HepG2 (cell line): ENCODE measurements around the gene ZBTB2. TPM values are rescaled to one million over a fixed set of nuclear protein-coding genes. Genes with fewer than 3 reads are reported as not detected.

ENCODE experiments used
- BORCS8-MEF2B ChIP-seq: sonication (generic); formaldehyde crosslinking; IDR thresholded peaks from 2 replicates; pipeline ENCODE4 v1.8.0; 2022; ENCODE audit warnings: mild to moderate bottlenecking, missing genetic modification reagents
- CHD2 ChIP-seq: IDR thresholded peaks from 2 replicates; pipeline ENCODE4 v1.6.1; 2011; ENCODE audit warnings: low read depth, low read length, improper control_type of control experiment
- DRAP1 ChIP-seq: IDR thresholded peaks from 2 replicates; pipeline ENCODE4 v1.6.1; 2016; ENCODE audit warnings: missing genetic modification reagents, missing compliant biosample characterization
- ELF3 ChIP-seq: IDR thresholded peaks from 2 replicates; pipeline ENCODE4 v1.6.1; 2016; ENCODE audit warnings: missing genetic modification reagents, missing compliant biosample characterization
- GLMP ChIP-seq: sonication (generic); formaldehyde crosslinking; IDR thresholded peaks from 2 replicates; pipeline ENCODE4 v1.9.0; 2021; ENCODE audit warnings: missing genetic modification reagents, mild to moderate bottlenecking, borderline replicate concordance
- KIAA2018 ChIP-seq: sonication (generic); formaldehyde crosslinking; IDR thresholded peaks from 2 replicates; pipeline ENCODE4 v1.5.0; 2020; ENCODE audit warnings: mild to moderate bottlenecking, missing genetic modification reagents, borderline replicate concordance
- PRDM15 ChIP-seq: sonication (generic); formaldehyde crosslinking; IDR thresholded peaks from 2 replicates; pipeline ENCODE4 v1.4.0; 2020; ENCODE audit warnings: missing genetic modification reagents
- PRMT3 ChIP-seq: sonication (generic); formaldehyde crosslinking; IDR thresholded peaks from 2 replicates; pipeline ENCODE4 v1.8.1; 2022; ENCODE audit warnings: low read depth, mild to moderate bottlenecking, moderate library complexity, missing genetic modification reagents, borderline replicate concordance
- SIN3A ChIP-seq: IDR thresholded peaks from 2 replicates; pipeline ENCODE4 v1.6.1; 2011; ENCODE audit warnings: low read depth, mild to moderate bottlenecking, control low read depth, low read length, borderline replicate concordance
- TBX2 ChIP-seq: sonication (generic); formaldehyde crosslinking; IDR thresholded peaks from 2 replicates; pipeline ENCODE4 v1.5.0; 2020; ENCODE audit warnings: missing genetic modification reagents, mild to moderate bottlenecking, borderline replicate concordance
- ZFP1 ChIP-seq: IDR thresholded peaks from 2 replicates; pipeline ENCODE4 v1.6.1; 2016
- ZNF572 ChIP-seq: sonication (generic); formaldehyde crosslinking; IDR thresholded peaks from 2 replicates; pipeline ENCODE4 v1.5.1; 2020; ENCODE audit warnings: mild to moderate bottlenecking, missing genetic modification reagents
- polyA plus RNA-seq, 8 experiments: library from polyadenylated mRNA; depleted of rRNA in 3 of 8; stranded (reverse) in 7 of 8; unstranded in 1 of 8; fragments of >200 nt; fragmentation: Illumina TruSeq in 4 of 8; extraction: Trizol in 4 of 8; gene quantifications; 2 replicates each; pipeline versions ENCODE4 v1.2.1 to v1.2.3, GENCODE V29; 2011 to 2016; ENCODE audit warnings: low read depth in 4 of 8, missing spikeins in 1 of 8, mixed read lengths in 1 of 8; ENCODE audit not compliant: insufficient read depth in 1 of 8
- total RNA-seq, 5 experiments: library from RNA; depleted of rRNA; stranded (reverse); fragments of >200 nt; fragmentation: Illumina TruSeq; extraction: Trizol; gene quantifications; 2 replicates each; pipeline ENCODE4 v1.2.3, GENCODE V29; 2016; ENCODE audit warnings: low read depth in 1 of 5

The ZBTB2 gene
- total and polyA plus RNA-seq, 2 of the 13 experiments (the other 11 are each of a cell fraction or from before 2014, with no cell fraction given): 15.4 to 22.8 TPM

GRCh38 chr6:151391471-151392413, at the start of gene ZBTB2 (continued):
- TF ChIP-seq SIN3A: peak; percentile 39; the same call in 1 of the 2 replicates
- no peak for TF ChIP-seq ZNF572 (CRISPR knock-in tag)
- TF ChIP-seq PRDM15 (CRISPR knock-in tag): peak; percentile 40
- no peak for TF ChIP-seq DRAP1
- peak; percentile 25; the same call in 1 of the 2 replicates for TF ChIP-seq ELF3 (CRISPR knock-in tag)
- TF ChIP-seq ZFP1: peak; percentile 17; the same call in 1 of the 2 replicates
- peak; percentile 78; the same call in 1 of the 2 replicates for TF ChIP-seq BORCS8-MEF2B (CRISPR knock-in tag)
- TF ChIP-seq PRMT3 (CRISPR knock-in tag): peak; percentile 43; the same call in 1 of the 2 replicates
- TF ChIP-seq KIAA2018: no peak
- no peak for TF ChIP-seq CHD2
- TF ChIP-seq TBX2 (CRISPR knock-in tag): no peak
- no peak for TF ChIP-seq GLMP (CRISPR knock-in tag)
